Amniotic epithelial cell (primary cell): ENCODE data around the gene CRYGD.
"Not testable (repeated sequence)": the region's sequence is repeated elsewhere in the genome, so short reads cannot be mapped to it uniquely, and the experiment has no call there.

ENCODE experiments used
- DNase-seq: peaks from one replicate; pipeline ENCODE4 v3.0.0-alpha.2; 2010; ENCODE audit warnings: low read depth

Gene CRYGD

DNA sequence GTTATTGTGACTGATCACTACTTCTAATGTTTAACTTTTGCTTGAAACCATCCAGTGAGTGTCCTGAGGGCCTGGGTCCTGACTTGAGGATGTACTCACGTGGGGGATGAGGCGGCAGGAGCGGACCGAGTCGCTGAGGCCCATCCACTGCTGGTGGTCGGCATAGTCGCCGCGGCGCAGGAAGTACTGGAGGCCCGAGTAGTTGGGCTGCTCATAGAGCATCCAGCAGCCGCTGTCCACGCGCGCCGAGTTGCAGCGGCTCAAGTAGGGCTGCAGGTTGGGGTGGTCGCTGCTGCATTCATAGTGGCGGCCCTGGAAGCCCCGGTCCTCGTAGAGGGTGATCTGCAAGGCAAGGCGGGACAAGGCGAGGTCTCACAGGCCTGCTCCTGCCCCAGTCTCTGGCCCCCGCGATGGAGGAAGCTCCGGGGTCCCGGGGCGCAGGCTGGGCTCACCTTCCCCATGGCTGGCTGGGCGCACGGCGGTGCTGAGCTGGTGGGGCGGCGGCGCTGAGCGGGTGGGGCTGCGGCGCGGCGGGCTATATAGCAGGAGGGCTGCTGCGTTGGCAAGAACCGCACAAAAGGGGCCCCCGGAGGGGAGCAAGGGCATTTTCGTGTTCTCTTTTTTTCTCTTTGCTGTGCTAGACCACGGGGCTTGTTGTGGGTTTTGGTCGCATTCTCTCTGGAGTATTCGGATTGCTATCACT is at the start of gene CRYGD:
TSS of gene CRYGD (minus strand) at position 512 of the 703 bp plus-strand sequence. CDS start at position 461, 51 bp downstream.
- DNase-seq: not testable (repeated sequence)

DNA sequence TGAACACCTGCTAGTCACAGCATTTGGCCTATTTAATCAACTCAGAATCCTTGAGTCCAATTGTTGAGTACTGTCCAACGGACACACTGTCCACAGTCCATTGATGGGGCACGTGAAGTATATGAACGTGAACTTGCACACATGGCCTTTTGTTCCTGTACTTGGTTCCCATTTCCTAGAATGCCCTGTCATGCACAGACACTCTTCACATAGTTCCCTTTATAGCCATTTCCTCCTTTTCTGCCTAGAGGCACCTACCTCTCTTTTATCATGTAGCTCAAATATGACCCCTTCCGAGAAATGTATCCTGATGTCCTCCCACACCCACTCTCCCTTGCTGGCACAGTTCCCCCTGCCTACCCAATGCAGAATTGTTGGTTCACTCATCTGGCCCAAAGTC is 47.8 kb upstream of the CRYGD start:
- no peak for DNase-seq

DNA sequence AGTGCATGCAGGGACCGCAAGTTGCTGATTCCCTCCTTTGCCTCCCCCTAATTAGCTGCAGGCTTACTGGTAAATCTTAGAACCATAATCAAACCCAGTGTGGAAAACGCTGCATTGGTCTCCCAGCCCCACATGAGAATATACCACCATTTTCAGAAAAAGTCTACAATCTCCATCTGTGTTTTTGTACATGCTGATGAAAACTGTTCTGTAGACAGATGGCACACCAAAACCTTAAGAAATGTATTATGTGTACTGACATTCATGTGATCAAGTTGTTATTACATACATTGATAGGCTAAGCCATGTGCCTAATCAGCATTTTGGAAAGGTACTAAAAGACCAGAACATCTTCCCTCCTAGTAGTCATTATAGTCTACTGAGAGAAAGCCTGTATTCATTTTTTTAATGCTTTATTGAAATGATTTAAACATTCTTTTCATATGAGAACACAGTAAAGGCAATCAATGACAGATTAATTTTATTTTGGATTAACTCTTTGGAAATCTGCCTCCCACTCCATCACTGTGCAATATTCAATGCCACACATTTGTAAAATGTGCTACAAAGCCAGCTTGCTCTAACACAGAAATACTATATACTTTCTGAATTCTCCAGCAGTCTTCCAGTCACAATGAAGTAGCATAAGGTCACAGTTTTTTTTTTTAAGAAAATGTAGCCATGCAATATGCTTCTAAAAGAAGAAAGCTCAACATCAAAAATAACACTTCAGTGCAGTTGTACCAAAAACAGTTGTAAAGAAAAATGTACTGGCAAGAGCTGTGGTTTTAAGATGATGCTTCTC is 40.8 kb upstream of the CRYGD start:
- DNase-seq: no peak

DNA sequence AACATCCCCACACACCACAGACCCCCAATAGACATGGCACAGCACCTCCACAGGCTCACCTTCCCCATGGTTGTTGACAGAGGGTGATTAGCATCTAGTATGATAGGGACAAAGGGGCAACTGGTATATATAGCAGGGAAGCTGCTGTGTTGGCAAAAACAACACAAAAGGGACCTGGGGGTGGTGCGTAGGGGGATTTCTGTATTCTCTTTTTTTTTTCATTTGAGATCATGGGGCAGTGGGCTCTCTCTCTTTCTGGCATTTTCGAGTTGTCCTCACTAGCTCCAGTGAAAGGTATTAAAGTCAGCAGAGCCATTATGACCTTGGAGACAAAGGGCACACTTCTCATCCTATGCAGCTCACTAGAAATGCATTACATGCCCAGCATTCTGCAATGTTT is 39.2 kb upstream of the CRYGD start, which contains the start of gene CRYGA:
TSS of gene CRYGA (minus strand) at position 101 of the 400 bp plus-strand sequence. CDS start at position 68, 33 bp downstream.
- DNase-seq: no peak

DNA sequence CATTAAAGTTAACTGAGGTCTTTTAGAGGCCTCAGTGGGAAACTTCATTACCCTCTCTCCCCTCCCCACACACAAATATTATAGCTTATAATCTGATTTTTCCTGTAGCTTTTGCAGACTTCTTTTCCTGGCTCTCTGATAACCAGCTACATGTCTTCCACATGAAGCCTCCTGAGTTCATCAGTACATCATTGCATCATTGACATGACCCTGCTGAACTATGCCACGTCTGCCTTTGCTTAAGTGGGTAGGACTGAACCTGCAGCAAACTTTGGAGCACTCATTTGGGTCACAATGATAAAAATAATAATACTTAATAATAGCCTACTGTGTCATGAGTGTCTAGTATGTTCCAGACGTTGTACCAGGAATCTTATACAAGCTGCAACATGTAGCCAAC is 32.1 kb upstream of the CRYGD start:
- no peak for DNase-seq

DNA sequence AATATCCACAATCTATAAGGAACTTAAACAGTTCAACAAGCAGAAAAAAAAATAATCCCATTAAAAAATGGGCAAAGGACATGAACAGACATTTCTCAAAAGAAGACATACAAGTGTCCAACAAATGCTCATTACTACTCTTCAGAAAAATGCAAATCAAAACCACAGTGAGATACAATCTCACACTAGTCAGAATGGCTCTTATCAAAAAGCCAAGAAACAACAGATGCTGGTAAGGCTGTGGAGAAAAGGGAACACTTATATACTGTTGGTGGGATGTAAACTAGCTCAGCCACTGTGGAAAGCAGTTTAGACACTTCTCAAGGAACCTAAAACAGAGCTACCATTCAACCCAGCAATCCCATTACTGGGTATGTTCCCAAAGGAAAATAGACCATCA is 28.8 kb upstream of the CRYGD start:
- DNase-seq: peak; percentile 54

DNA sequence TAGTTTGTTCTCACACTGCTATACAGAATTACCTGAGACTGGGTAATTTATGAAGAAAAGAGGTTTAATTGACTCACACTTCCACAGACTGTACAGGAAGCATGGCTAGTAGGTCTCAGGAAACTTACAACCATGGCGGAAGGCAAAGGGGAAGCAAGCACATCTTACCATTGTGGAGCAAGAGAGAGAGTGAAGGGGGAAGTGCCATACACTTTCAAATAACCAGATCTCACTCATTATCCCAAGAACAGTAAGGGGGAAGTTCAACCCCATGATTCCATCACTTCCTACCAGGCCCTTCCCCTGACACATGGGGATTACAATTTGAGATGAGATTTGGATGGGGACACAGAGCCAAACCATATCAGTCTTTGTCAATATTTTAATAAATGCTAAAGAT is 26.6 kb upstream of the CRYGD start:
- DNase-seq: no peak

DNA sequence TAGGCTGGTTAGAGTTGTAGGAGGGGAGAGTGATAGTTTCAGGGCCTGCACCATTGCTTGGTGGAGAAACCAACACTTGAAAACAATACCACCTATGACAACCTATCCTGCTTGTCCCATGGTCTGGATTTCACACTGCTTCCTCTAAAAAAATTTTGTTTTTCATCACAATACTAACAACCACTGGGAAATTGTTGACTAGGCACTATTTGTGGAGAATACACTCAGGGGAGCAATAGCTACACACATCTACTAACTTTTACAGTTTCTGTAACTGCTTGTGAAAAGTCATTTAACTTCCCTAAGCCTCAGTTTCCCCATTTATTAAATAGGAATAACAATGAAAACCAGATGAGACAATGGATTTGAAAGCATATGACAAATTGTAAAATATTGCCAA is 25.8 kb upstream of the CRYGD start:
- DNase-seq: no peak

DNA sequence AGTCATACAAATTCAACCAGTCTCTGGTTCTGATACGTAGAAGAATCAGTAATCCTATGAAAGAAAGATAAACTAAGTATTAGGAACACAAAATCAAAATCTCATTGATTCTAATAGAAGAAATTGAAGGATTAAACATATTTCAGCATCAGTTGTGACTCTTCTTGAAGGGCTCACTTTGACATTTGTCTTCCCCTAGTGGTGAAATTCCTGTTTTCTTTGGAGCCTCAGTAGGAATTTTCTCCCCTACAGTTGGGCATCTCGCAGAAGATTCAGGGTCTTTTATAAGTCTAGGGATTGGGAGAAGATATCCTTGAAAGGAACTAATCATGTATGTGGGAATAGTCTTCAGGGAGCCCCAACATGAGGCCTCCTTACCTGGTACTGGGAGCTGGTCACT is 24.5 kb upstream of the CRYGD start:
- DNase-seq: no peak

DNA sequence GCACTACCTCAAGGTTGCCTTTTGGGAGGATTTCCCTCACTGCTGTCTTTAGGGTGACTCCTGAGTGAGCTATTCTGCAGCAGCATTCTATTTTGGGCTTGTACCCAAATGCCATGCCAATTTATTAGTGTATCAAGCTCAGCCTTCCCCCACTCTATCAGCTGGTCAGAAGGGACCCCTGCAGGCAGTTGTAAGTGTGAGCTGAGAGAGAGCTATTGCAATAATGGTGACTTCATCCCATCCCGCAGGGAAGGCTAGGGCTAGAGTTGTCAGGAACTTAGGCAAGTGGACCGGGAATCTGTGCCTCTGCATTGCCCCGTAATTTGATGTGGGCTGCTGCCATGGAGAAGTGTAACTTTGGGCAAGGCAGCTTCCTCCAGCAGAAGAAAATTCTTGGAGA is 23.4 kb upstream of the CRYGD start:
- no peak for DNase-seq

DNA sequence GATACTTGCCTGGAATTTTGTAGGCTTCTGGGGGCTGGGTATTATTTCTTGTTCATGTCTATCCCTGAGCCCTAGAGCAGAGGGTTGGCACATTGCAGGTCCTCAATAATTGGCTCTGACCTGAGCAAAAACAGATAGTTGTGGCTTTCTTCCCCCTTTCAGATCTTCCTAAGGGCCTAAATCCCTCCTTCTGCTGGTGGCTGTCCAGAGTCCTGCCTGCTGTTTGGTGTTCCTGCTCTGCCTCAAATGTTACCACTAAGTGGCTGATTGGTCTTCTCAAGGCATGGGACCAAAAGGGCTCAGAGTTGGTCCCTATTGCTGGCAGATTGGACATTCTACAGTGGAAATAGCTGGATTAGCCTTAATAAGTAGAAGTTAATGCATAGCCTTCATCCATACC is 22.7 kb upstream of the CRYGD start:
- DNase-seq: no peak

DNA sequence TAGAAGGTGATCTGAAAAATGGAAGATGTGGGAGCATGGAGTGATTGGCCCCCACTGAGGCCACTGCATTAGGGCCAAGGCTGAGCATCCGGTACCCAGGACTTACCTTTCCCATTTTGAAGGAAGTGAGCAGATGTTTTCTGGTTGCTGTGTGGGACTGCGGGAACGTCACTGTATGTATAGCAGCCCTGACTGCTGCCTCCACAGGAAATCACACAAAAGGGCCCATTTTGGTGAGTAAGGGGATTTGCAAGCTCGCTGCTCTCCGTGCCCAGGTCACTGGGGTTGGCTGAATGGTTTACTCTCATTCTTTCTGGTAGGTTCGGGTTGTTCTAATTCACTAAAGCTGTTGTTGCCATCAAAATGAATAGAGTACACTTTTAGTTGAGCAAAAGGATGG is 21.7 kb upstream of the CRYGD start, which contains the start of gene CRYGB:
TSS of gene CRYGB (minus strand) at position 153 of the 400 bp plus-strand sequence. CDS start at position 115, 38 bp downstream.
- DNase-seq: no peak

DNA sequence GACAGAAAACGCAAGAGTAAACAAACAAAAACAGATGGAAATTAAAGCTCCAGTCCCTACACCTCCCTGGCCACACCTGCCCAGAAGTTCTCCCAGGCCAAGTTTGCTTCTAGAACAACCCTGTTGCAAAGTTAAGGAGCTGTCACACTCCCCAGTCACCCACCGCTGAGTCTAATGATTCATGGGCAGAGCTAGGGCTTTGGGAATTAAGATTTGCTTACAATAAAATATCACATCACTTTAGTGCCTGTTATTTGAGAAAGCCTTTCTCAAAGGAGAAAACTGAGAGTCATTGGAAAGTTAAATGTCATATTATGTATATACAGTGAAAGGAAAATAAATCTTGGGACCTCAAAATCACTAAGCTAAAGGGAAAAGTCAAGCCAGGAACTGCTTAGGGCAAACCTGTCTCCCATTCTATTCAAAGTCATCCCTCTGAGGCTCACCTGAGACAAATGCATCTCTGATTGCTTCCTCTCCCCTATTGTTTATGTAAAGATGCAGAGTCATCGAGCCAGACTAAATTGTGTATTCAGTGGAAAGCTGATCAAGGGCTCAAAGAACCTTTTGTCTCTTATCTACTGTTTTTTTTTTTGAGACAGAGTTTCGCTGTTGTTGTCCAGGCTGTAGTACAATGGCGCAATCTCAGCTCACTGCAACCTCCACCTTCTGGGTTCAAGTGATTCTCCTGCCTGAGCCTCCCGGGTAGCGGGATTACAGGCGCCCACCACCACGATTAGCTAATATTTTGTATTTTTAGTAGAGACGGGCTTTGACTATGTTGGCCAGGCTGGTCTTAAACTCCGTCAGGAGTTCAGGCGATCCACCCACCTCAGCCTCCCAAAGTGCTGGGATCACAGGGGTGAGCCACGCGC is 18.8 kb upstream of the CRYGD start:
- no peak for DNase-seq

DNA sequence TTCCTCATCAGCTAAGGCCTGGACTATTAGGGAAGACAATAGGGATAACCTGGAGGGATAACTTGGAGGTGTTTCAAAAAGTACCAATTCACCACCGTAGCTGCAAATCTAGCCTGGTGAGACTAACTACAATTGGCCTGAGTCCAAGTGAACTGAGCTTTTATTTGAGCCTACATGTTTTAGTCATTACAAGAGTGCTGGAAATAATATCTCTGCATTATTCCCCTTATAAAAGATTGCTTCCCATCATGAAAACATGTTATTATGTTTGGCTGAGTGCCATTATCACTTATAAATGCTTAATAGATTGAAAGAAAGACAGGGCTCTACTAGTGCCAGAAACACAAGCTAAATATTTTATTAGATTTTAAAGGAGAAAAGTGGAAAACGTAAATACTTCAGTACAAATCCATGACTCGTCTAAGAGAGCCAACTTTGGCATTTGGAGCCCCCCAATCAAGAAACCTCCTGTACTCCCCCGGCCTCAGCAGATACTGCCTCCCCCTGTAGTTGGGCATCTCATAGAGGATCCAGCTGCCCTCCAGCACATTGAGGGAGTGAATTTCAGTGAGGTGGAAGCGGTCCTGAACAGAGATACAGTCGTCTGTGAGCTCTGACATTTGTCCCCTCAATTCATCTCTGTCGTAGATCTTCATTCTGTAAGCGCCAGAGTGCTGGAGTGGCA is 18.1 kb upstream of the CRYGD start:
- DNase-seq: no peak

DNA sequence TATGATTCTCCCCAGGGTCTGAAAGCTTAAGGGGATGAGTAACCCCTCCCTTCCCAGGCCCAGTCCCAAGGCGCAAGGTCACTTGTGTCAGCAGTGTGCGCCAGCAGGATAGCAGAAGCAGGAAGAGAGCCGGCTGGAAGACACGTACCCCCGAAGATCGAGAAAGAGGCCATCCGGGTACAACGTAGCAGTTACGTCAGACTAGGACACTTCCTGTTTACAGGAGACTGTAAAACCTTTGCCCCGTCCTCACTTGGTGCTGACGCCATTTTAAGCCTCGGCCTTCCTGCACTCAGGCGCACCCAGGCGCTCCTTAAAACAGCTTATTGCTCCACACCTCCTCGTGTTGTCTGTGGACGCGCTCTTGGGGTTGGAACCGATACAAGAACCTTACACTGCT is 15.1 kb upstream of the CRYGD start:
- DNase-seq: no peak

DNA sequence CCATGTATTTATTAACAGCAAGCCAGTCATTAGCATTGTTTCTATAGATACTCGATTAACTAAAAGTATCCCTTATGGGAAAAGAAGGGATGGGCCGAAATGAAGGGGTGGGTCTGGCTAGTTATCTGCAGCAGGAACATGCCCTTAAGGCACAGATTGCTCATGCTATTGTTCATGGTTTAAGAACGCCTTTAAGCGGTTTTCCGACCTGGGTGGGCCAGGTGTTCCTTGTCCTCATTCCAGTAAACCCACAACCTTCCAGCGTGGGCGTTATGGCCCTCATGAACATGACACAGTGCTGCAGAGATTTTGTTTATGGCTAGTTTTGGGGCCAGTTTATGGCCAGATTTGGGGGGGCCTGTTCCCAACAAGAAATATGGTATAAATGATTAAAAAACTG is 14.0 kb upstream of the CRYGD start:
- DNase-seq: not testable (repeated sequence)

DNA sequence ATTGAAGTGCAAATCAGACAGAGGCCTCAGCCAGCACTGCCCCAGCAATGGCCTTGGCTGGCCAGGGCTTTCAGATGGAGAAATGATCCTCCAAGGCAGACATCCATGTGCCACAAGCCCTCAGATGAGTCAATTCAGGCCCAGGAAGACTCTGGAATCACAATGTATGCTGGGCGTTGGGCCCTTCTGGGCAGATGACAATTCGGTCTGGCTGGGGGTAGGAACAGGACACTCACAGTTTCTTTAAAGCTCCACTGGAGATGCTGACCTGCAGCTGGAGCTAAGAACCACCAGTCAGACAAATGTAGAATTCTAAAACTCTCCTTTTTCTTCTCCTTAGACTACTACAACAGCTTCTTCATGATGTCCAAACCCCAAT is 12.4 kb upstream of the CRYGD start:
- DNase-seq: no peak

DNA sequence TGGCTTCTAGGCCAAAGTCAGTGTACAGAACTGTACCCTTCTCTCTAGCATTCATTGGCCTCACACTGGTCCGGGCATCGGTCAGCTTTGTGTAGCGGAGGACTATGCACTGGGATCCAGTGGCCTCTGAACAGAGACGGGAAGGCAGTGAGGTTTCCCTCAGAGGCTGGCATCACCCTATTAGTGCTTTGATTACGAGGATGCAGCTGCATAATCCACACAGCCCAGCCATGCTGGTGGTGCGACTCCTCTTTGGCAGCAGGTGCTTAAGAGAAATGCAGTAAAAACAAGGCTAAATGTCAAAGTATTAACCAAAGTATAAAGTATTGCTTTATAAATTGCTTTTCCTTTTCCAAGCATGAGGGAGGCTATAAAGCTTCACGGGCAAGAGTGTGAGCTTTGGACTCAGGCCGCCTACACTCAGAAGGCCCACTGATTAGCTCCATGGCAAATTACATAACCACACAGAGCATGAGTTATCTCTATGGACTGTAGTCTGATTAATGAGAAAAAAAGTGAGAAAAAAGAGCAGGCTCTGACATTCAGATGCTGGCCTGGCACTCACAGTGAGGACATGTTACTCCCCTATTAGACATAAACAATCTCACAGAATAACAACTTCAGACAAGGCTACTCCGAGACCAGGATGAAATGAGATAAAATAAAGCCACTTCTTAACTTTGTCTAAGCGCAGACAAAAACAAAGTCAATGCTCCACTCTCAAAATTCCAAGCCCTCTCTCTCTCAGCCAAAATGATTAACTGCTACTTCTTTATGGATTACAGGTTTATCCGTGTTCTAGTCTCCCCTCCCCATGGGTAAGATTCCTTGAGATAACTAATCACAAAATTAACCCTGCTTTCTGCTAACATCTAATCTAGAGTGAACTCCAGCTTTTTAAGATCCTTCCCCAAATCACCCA is 11.7 kb upstream of the CRYGD start:
- DNase-seq: peak; percentile 37

DNA sequence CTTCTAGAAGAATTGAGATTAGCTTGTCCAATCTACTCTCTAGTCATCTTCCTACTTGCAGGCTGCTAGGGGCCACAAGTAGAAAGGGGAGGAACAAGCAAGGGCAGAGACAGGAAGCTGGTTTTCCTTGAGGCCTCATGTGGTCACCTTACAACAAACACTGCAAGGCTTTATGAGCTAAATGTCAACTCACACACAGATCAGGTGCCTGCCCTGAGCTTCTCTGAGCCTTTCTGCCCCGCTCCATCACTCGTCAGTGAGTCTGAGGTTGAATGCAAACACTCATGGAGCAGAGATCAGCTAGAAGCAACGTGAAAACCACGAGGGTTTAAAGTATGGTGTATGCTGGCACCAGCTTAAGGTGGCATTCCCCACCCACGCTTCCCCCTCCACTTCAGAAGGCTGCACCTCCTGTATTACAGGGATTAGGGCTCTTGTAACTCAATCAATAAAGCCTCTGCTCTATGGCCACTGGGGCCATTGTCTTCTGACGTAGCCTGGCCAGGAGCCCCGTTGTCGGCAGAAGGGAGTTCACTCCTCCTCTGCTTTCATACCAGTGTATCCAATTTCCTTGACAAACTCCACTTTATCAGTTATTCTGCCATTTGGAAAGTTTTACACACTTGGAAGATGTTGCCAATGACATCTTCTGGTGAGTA is 10.7 kb upstream of the CRYGD start:
- DNase-seq: no peak

DNA sequence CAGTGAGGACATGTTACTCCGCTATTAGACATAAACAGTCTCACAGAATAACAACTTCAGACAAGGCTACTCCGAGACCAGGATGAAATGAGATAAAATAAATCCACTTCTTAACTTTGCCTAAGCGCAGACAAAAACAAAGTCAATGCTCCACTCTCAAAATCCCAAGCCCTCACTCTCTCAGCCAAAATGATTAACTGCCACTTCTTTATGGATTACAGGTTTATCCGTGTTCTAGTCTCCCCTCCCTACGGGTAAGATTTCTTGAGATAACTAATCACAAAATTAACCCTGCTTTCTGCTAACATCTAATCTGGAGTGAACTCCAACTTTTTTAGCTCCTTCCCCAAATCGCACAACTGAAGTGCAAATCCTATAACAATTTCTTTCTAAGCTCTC is 6.4 kb upstream of the CRYGD start:
- no peak for DNase-seq
